AG04450 (cell line): ENCODE data around the gene TMTC1. TPM values are rescaled to one million over a fixed set of nuclear protein-coding genes. Genes with fewer than 3 reads are reported as not detected.
A peak's percentile ranks its signal among the peaks of the same experiment; 100 is the strongest.

Source experiments
- CTCF ChIA-PET: fragments of 300-600, 350-600 bp; formaldehyde crosslinking; extraction: SDS; loops from one replicate; lab custom pipeline; 2022; ENCODE audit warnings: antibody characterized with exemption, inconsistent platforms; lab: Charles Lee
- POLR2A ChIA-PET: fragments of 350-600 bp; formaldehyde crosslinking; extraction: SDS; loops from one replicate; lab custom pipeline; 2021; ENCODE audit warnings: antibody characterized with exemption, inconsistent platforms; lab: Yijun Ruan, JAX
- DNase-seq: peaks from one replicate; pipeline ENCODE4 v3.0.0-alpha.2; 2011; ENCODE audit warnings: low read depth, low spot score
- H3K27ac ChIP-seq: one replicate; pipeline ENCODE4 v1.5.1; 2012; ENCODE audit warnings: low read depth, low read length, control low read depth
- H3K27me3 ChIP-seq: one replicate; pipeline ENCODE4 v1.6.0; 2012; ENCODE audit warnings: low read length; ENCODE audit not compliant: control insufficient read depth, insufficient read depth
- H3K4me3 ChIP-seq: 2 replicates; pipeline ENCODE4 v1.5.1; 2011; ENCODE audit warnings: mild to moderate bottlenecking, low read depth, low read length, control low read depth
- H3K9me3 ChIP-seq: 2 replicates; pipeline ENCODE4 v1.5.1; 2012; ENCODE audit warnings: low read length; ENCODE audit not compliant: control insufficient read depth, insufficient read depth
- polyA plus RNA-seq: library from polyadenylated mRNA; depleted of rRNA; stranded (reverse); fragments of >200 nt; gene quantifications from 2 replicates; pipeline ENCODE4 v1.2.3, GENCODE V29; 2011
- TF ChIP-seq, protein P1 (sequence below): IDR thresholded peaks from 2 replicates; pipeline ENCODE4 v1.5.1; 2011; ENCODE audit warnings: low read depth, low read length, control low read depth, inconsistent platforms

The TMTC1 gene
- polyA plus RNA-seq, 1 experiment = 66.8 TPM

DNA sequence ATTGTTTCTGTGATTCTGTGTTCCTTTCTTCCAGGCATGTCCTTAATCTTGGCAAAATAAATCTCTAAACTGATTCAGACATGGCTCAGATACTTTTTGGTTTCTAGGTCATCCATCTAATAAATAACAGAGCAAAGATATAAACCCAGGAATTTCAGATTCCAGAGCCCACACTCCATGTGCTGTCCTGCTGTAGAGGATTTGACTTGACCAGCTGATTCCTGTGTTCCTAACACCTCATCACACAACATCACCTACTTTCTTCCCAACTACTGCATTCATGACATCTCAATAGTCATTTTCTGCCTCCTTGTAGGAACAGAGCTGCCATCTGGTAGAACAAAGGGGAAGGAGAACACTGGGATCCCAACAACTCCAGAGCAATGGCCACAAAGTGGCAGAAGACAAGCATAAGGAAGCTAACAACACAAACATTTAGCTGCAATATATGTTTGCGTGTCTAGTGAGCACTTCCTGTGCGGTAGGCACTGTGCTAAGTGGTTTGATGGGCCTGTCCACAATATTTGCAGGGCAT, 194.4 kb downstream of the TMTC1 start:
- no peaks in the 10 kb centered on the region for H3K9me3 ChIP-seq
- H3K27ac ChIP-seq = peak overlapping the region; percentile 40
- ChIA-PET CTCF (interaction anchor here (1.0 to 1.6 kb wide), 3 partner anchors 11 to 70 kb away, joined by 3 to 4 read pairs (median 3); no protein-coding TSS in a partner anchor), POLR2A (interaction anchor here (1.7 kb wide), 1 partner anchor 8 kb away, joined by 9 read pairs; no protein-coding TSS in a partner anchor)
- no peak overlapping the region for H3K4me3 ChIP-seq
- TF ChIP-seq, protein P1, sequence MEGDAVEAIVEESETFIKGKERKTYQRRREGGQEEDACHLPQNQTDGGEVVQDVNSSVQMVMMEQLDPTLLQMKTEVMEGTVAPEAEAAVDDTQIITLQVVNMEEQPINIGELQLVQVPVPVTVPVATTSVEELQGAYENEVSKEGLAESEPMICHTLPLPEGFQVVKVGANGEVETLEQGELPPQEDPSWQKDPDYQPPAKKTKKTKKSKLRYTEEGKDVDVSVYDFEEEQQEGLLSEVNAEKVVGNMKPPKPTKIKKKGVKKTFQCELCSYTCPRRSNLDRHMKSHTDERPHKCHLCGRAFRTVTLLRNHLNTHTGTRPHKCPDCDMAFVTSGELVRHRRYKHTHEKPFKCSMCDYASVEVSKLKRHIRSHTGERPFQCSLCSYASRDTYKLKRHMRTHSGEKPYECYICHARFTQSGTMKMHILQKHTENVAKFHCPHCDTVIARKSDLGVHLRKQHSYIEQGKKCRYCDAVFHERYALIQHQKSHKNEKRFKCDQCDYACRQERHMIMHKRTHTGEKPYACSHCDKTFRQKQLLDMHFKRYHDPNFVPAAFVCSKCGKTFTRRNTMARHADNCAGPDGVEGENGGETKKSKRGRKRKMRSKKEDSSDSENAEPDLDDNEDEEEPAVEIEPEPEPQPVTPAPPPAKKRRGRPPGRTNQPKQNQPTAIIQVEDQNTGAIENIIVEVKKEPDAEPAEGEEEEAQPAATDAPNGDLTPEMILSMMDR = no peak
- H3K27me3 ChIP-seq = no peaks in the 10 kb centered on the region
- DNase-seq = peak; percentile 44

GRCh38 chr12:29582677-29583272, 201.0 kb downstream of the TMTC1 start:
- TF ChIP-seq, protein P1 = no peak
- POLR2A ChIA-PET = no interaction called here
- no peak overlapping the region for H3K4me3 ChIP-seq
- H3K27me3 ChIP-seq = no peaks in the 10 kb centered on the region
- H3K9me3 ChIP-seq = no peaks in the 10 kb centered on the region
- CTCF ChIA-PET = no interaction called here
- DNase-seq = no peak
- H3K27ac ChIP-seq = peak overlapping the region; percentile 90

DNA sequence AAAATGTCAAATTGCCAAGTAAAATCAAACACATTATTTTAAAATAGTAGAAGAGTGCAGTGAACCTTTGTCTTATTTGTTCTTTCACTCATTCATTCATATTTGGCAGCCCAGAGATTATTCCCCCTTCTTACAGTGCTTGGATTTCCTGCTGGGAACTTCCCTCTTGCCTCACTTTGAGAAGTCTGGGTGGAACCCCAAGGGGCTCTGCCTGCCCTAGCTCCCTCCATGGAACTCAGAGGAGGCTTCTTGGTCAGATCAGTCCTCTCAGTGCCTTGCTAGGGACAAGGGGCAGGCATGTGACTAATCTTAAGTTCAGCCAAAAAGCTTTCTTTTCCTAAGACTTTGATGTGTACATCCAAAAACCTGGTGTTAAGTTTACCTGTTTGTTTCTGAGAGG, 201.6 kb downstream of the TMTC1 start:
- Histone ChIP-seq H3K27ac (peak overlapping the region; percentile 90), H3K4me3 (no peak overlapping the region), H3K9me3 (no peaks in the 10 kb centered on the region), H3K27me3 (no peaks in the 10 kb centered on the region)
- ChIA-PET POLR2A (interaction anchor here (1.0 to 1.2 kb wide), 2 partner anchors 8 to 127 kb away, joined by 3 to 9 read pairs; no protein-coding TSS in a partner anchor), CTCF (interaction anchor here (0.7 to 1.9 kb wide), 3 partner anchors 8 to 29 kb away, joined by 3 to 6 read pairs (median 3); no protein-coding TSS in a partner anchor)
- no peak for DNase-seq
- TF ChIP-seq, protein P1 = no peak

- Histone ChIP-seq H3K4me3 (peak overlapping the region; percentile 31; the same call in 1 of the 2 replicates), H3K27me3 (no peaks in the 10 kb centered on the region), H3K27ac (peak overlapping the region; percentile 52), H3K9me3 (no peaks in the 10 kb centered on the region)
- POLR2A ChIA-PET = interaction anchor here (1.0 to 1.2 kb wide), 2 partner anchors 8 to 128 kb away, joined by 3 to 9 read pairs; no protein-coding TSS in a partner anchor
- TF ChIP-seq, protein P1 = no peak
- DNase-seq = peak; percentile 74
- CTCF ChIA-PET = interaction anchor here (0.7 to 1.9 kb wide), 3 partner anchors 9 to 29 kb away, joined by 3 to 6 read pairs (median 3); no protein-coding TSS in a partner anchor
Observed at GRCh38 chr12:29581631-29582030, 202.1 kb downstream of the TMTC1 start.

GRCh38 chr12:29580971-29581370, 202.8 kb downstream of the TMTC1 start:
- DNase-seq = no peak
- no peak overlapping the region for H3K4me3 ChIP-seq
- TF ChIP-seq, protein P1 = no peak
- ChIA-PET POLR2A (interaction anchor here (1.2 kb wide), 1 partner anchor 9 kb away, joined by 9 read pairs; no protein-coding TSS in a partner anchor), CTCF (interaction anchor here (0.5 to 1.9 kb wide), 2 partner anchors 28 to 35 kb away, joined by 3 to 6 read pairs; no protein-coding TSS in a partner anchor)
- no peaks in the 10 kb centered on the region for H3K9me3 ChIP-seq
- no peak overlapping the region for H3K27ac ChIP-seq
- no peaks in the 10 kb centered on the region for H3K27me3 ChIP-seq
